Activated CD8-positive, alpha-beta memory T cell treated with anti-CD3 and anti-CD28 coated beads for 48 hours (primary cell): ENCODE results near the gene KCNS1.
"Not testable (repeated sequence)": the region's sequence is repeated elsewhere in the genome, so short reads cannot be mapped to it uniquely, and the experiment has no call there.

Experiments
- DNase-seq, 3 experiments: peaks; one replicate each; pipeline ENCODE4 v3.0.0-alpha.2; 2020; ENCODE audit warnings: low read depth in 2 of 3, low spot score in 2 of 3

KCNS1 gene

GRCh38 chr20:45080867-45081624, 19.9 kb downstream of the KCNS1 start:
- no peak for DNase-seq

- DNase-seq, result no peak
These were observed 23.4 kb downstream of the KCNS1 start for GRCh38 chr20:45077559-45077958.

GRCh38 chr20:45073221-45073620, 27.7 kb downstream of the KCNS1 start:
- DNase-seq, result no peak

- DNase-seq, result no peak
These were observed 28.9 kb downstream of the KCNS1 start for GRCh38 chr20:45072066-45072465.

- no peak for DNase-seq
These were observed 29.8 kb downstream of the KCNS1 start for GRCh38 chr20:45070932-45071632.

GRCh38 chr20:45069261-45069660, 31.7 kb downstream of the KCNS1 start:
- DNase-seq, result no peak

GRCh38 chr20:45067558-45067957, 33.4 kb downstream of the KCNS1 start:
- no peak for DNase-seq

GRCh38 chr20:45067087-45067486, 33.8 kb downstream of the KCNS1 start:
- no peak for DNase-seq

- DNase-seq, result no peak
These were observed 34.6 kb downstream of the KCNS1 start for GRCh38 chr20:45066372-45066771.

- DNase-seq, result no peak
These were observed 36.1 kb downstream of the KCNS1 start for GRCh38 chr20:45064812-45065211.

GRCh38 chr20:45063107-45063506, 37.8 kb downstream of the KCNS1 start:
- not testable (repeated sequence) for DNase-seq

- DNase-seq, result no peak
These were observed 39.7 kb downstream of the KCNS1 start for GRCh38 chr20:45061244-45061643.

- no peak for DNase-seq
These were observed 40.6 kb downstream of the KCNS1 start for GRCh38 chr20:45060294-45060693.

GRCh38 chr20:45059022-45059728, 41.8 kb downstream of the KCNS1 start:
- DNase-seq, result no peak

- no peak for DNase-seq
These were observed 42.6 kb downstream of the KCNS1 start for GRCh38 chr20:45058168-45058850.

GRCh38 chr20:45056473-45057173, 44.3 kb downstream of the KCNS1 start:
- DNase-seq, result no peak

- DNase-seq, result no peak
These were observed 45.9 kb downstream of the KCNS1 start for GRCh38 chr20:45055056-45055455.

- DNase-seq, result no peak
These were observed 47.2 kb downstream of the KCNS1 start for GRCh38 chr20:45053430-45054351.

GRCh38 chr20:45052698-45053429, 48.1 kb downstream of the KCNS1 start:
- no peak for DNase-seq
